ENCODE data around the gene MBD3L5. TPM values are rescaled to one million over a fixed set of nuclear protein-coding genes. Genes with fewer than 3 reads are reported as not detected.
"Not testable (repeated sequence)": the region's sequence is repeated elsewhere in the genome, so short reads cannot be mapped to it uniquely, and the experiment has no call there.

MBD3L5 gene
- total RNA-seq, 1 donor from 2014 or later, result not detected

DNA sequence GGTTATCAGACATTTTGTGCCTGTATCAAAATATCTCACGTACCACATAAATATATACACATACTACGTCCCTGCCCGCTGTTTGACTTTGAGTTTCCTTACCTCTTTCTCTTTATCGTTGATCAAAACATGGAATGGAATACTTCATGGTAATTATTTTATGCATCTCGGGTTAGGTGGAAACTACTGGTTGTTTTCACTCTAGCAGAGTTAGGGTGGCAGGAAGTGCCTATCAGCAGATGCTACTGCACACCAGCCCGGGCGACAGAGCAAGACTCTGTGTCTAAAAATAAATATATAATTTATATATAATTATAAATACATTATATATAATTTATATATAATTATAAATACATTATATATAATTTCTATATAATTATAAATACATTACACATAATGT is 22.5 kb downstream of the MBD3L5 start:
- not testable (repeated sequence) for DNase-seq (ENCODE audit: low read depth)

DNA sequence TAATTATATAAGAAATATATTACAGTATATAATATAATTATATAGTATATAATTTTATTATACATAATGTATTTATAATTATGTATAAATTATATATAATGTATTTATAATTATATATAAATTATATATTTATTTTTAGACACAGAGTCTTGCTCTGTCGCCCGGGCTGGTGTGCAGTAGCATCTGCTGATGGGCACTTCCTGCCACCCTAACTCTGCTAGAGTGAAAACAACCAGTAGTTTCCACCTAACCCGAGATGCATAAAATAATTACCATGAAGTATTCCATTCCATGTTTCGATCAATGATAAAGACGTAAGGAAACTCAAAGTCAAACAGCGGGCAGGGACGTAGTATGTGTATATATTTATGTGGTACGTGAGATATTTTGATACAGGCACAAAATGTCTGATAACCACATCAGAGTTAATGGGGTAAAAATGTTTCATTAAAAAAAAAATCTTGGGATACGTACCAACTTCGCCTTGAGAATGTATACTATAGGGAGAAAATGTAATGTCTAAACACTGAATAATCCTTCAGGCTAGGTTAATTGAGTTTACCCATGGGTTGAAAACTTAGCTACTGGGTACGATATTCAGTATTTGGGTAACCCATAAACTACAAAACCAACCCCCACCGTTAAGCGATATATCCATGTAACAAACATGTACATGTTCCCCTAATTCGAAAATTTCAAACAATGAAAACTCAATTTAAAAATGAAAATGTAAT is 24.4 kb downstream of the MBD3L5 start:
- DNase-seq (ENCODE audit: low read depth), result not testable (repeated sequence)

DNA sequence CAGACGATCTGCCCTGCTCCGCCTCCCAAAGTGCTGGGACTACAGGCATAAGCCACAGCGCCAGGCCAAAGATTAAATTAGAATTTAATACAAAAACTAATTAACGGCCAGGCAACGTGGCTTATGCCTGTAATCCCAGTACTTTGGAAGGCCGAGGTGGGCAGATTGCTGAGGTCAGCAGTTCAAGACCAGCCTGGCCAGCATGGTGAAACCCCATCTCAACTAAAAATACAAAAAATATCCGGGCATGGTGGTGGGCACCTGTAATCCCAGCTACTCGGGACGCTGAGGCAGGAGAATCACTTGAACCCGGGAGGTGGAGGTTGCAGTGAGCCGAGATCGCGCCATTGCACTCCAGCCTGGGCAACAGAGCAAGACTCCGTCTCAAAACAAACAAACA is 25.3 kb downstream of the MBD3L5 start:
- not testable (repeated sequence) for DNase-seq (ENCODE audit: low read depth)

DNA sequence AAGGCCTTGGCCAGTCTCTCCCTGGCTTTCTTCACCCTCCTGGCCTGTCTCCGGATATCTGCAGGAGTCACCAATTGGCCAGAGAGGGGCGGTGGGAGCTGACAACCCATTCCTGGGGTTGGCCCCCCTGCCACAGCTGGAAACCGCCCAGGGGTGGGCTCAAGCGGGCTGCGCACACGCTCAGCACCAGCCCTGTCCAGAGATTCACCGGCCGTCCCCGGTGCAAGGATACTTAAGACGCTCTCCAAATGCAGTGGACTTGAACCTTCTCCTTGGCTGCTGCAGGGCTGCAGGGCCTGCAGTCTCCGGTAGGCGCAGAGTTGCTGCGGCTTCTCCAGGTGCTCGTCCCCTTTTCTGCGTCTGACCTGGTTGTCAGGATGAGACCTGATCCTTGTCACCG is 26.0 kb downstream of the MBD3L5 start:
- not testable (repeated sequence) for DNase-seq (ENCODE audit: low read depth)

DNA sequence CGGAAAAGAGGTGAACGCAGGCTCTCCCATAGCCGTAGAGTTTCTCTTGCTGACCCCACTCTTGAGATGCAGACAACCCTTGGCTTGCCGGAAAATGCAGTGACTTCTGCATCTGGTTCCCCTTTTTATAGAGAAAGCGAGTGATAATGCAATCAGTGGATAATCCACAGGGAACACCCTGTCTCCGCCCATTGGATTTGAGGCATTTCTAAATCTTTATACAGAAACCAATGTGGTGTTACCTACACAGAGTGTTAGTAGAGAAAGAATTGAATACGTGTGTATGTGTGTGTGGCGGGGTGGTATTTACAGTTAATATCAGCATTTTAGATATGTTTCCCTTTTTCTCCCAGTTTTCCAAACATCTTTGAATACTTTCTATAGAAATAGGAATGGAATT is 28.2 kb downstream of the MBD3L5 start, which contains the start of gene MBD3L3:
Gene MBD3L3 (minus strand): TSS at position 101 of the 400 bp plus-strand sequence. CDS start 71 bp downstream, at position 30.
- not testable (repeated sequence) for DNase-seq (ENCODE audit: low read depth)

DNA sequence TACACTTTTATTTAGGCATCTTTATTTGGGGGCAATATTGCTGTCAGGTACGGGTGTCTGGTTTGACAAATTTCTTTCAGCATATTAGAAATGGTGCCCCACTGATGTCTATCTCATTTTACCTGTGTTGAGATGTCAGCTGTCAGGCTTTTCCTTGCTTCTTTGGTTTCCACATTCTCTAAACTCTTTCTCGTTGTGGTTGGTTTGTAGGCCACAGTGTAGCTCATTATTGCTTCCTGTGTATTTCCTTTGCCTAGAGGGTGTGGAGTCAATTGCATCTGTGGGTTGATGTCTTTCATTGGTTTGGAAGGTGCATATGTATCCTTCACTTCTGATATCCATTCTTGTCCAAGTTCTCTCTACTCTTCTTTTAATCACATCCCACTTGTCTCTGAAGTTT is 29.6 kb downstream of the MBD3L5 start:
- not testable (repeated sequence) for DNase-seq (ENCODE audit: low read depth)

DNA sequence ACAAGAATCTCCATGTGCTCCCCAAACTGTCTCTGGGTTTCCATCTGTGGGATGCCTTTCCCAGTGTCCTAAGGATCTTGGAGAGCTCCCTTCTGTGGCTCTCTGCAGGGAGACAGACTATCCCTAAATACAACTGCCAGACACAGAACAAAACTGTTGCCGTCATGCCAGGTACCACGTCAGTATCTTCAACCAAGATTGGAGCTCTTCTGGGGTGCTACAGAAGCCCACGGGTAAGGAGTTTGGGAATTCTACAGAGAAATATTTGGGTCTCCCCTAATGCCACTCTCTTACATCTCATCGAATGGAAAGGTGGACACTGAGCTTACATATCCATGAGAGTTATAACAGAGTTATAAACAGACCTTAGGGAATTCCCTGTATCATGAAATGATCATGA is 33.0 kb downstream of the MBD3L5 start:
- DNase-seq (ENCODE audit: low read depth), result no peak

DNA sequence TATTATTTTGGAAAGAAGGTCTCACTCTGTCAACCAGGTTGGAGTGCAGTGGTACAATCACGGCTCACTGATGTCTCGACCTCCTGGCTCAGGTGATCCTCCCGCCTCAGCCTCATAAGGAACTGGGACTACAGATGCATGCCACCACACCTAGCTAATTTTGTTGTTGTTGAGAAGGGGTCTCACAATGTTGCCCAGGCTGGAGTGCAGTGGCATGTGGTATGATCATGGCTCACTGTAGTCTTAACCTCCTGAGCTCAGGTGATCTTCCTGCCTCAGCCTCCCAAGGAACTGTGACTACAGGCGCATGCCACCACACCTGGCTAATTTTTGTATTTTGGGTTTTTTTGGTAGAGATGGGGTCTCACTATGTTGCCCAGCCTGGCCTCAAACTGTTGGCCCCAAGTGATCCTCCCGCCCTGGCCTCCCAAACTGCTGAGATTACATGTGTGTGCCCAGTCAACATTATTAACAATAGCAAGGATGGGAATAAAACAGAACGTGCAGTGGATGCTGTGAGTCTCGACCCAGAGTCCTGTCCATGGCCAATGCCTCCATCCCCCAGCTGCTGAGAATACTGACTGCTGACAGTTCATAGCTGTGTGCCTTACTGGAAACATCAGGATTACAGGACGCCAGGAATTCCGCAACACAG is 33.5 kb downstream of the MBD3L5 start:
- DNase-seq (ENCODE audit: low read depth), result no peak

DNA sequence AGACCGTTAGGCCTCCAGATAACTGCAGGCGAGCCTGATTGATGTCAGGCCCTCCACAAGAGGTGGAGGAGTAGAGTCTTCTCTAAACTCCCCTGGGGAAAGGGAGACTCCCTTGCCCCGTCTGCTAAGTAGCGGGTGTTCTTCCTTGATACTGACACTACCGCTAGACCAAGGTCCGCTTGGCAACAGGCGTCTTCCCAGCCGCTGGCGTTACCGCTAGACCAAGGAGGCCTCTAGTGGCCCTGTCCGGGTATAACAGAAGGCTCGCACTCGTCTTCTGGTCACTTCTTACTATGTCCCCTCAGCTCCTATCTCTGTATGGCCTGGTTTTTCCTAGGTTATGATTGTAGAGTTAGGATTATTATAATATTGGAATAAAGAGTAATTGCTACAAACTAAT is 36.7 kb downstream of the MBD3L5 start:
- not testable (repeated sequence) for DNase-seq (ENCODE audit: low read depth)

DNA sequence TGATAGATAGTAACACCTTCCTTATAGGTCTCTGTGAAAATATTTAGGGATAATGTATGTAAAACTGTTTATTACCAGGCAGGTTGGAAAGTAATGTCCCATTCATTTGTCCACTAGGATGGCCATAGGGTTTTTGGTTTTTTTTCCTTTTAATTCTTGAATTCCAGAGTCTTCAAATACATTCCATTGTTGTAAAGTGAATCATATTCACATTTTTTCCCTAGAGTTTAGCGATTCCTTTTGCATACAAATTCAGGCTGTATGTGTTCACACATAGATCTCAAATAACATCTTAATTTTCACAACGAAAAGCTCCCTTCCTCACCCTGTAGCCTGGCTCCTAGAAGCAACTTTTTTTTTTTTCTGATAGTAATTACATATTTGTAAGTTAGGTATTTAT is 37.3 kb downstream of the MBD3L5 start:
- DNase-seq (ENCODE audit: low read depth), result no peak

DNA sequence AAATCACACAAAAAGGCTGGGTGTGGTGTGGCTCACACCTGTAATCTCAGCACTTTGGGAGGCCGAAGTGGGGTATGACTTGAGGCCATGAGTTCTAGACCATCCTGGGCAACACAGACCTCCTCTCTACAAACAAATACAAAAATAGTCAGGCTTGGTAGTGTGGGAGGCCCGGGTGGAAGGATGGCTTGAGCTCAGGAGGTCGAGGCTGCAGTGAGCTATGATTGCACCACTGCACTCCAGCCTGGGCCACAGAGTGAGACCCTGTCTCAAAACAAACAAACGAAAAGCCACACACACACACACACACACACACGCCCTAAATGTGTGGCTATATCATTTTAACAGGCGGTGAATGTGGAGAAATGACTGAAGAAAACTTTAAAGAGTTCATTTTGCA is 38.2 kb downstream of the MBD3L5 start:
- DNase-seq (ENCODE audit: low read depth), result no peak

DNA sequence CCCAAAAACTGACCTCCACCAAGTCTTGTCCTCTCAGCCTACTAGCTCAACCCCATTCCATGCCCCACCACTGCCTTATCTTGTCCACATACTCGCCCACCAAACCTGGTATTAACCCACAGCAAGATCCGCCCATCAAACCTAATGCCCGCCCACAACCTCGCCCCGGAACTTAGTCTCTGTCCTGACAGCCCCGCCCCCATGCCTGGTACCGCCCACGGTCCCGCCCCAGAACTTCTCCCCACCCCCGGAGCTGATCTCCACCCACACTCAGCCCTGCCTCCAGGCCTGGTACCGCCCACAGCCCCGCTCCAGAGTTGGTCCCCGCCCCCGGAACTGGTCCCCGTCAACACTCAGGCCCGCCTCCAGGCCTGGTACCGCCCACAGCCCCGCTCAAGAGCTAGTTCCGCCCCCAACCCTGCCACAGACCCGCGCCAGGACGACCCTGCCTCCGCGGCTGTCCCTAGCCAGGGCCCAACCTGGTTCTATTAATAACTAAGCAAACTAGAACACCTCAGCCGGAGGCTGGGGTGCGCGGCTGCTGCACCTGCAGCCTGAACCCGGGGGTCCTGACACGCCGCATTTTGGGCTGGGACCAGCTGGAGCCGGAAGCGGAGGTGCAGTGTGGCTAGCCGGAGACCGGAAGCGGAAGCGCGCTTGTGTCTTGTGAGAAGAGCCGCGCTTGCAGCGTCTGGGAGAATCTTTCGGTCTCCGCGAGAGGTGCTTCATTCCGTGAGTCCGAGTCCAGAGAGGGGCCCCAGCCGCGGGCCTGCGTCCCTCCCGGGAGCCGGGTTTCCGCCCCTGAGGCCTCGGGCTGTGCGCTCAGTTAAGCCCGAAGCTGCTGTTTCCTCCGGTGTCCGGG is 38.9 kb downstream of the MBD3L5 start, which contains the start of gene ZNF557:
Gene ZNF557 (plus strand): TSS at position 662 of the 862 bp plus-strand sequence. CDS start 5,372 bp downstream, outside the sequence.
- DNase-seq (ENCODE audit: low read depth), result peak; percentile 86

DNA sequence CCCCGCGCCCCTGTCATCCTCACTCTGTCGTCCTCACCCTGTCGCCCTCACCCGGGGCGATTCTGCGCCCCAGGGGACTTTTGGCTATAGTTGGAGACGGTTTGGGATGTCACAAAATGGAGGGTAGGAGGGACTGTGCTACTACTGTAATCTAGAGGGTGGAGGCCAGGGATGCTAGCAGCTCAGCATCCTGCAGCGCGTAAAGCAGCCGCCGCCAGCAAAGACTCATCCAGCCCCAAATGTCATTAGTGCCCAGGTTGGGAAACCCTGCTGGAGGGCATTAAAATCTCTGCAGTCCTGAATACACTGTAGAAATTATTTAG is 39.5 kb downstream of the MBD3L5 start:
- no peak for DNase-seq (ENCODE audit: low read depth)

DNA sequence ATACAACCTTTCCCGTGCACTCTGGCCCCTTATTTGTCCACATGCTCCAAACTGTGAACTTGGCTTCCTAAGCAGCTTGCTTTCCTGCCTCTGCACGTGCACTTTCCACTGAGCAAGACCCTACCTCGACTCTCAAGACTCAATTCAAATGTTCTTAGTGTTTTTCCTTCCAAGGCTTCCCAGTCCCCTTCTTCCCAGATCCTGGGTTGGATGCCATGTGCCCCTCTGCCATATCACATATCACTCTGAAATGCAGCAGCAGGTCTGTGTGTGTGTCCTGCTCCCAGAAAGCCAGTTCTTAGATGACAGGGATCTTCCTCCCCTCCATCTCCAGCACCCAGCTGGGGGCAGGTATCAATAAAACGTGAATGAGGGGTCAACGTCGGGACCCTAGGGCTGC is 42.2 kb downstream of the MBD3L5 start:
- no peak for DNase-seq (ENCODE audit: low read depth)

DNA sequence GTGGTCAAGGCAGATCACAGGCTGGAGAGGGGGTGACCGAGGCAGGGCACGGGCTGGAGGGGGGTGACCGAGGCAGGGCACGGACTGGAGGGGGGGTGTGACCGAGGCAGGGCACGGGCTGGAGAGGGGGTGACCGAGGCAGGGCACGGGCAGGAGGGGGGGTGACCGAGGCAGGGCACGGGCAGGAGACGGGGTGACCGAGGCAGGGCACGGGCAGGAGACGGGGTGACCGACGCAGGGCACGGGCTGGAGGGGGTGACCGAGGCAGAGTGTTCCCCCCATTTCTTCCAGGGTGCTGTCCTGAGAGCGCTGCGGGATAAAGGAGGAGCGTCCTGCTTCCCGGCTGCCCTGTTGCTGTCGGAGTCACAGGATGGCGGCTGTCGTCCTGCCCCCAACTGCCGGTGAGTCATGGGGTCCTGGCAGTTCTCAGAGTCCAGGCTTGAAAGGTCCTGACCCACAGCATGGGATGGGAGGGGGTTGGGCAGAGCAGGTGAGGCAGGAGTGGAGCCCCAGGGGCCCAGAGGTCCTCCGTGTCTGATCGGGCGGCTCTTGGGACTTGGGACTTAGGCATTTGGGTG is 44.4 kb downstream of the MBD3L5 start:
- no peak for DNase-seq (ENCODE audit: low read depth)

DNA sequence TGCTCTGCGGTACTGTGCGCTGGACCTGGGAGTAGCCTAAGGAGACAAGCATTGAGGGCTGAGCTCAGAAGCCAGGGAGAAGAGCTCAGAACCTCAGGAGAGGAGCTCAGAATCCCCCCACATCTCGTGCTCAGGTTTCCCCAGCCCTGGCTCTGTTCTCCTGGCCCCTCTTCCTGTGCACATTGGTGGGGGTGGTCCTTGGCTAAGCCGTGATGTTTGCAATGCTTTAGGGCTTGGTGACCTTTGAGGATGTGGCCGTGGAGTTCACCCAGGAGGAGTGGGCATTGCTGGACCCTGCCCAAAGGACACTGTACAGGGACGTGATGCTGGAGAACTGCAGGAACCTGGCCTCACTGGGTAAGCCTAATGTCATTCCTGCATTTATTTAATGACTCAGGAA is 45.8 kb downstream of the MBD3L5 start:
- no peak for DNase-seq (ENCODE audit: low read depth)

DNA sequence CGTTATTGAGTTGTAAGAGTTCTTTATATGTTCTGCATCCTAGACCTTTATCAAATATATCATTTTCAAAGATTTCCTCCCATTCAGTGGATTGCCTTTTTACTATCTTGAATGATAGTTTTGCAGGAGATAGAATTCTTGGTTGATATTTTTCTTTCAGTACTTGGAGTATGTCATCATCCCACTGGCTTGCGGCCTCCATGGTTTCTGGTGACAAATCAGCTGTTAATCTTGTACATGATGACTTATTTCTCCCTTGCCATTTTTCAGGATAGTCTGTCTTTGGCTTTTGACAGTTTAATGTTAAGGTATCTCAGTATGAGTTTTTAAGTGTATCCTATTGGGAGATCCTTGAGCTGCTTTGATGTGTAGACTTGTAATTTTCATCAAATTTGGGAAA is 47.6 kb downstream of the MBD3L5 start:
- DNase-seq (ENCODE audit: low read depth), result no peak

Other genes starting within 250 kb of the MBD3L5 start
- not detected in 2 replicates for gene ADGRE1, start 143.0 kb upstream of the MBD3L5 start, total RNA-seq
- not detected in 2 replicates for gene MBD3L2B, start 9.1 kb upstream of the MBD3L5 start, total RNA-seq
- gene MBD3L4, start 9.6 kb downstream of the MBD3L5 start, total RNA-seq, result not detected in 2 replicates
- gene MBD3L2, start 18.7 kb downstream of the MBD3L5 start, total RNA-seq, result not detected in 2 replicates
- gene MBD3L3, start 28.1 kb downstream of the MBD3L5 start, total RNA-seq, result not detected in 2 replicates
- 18.4 and 21.6 TPM in 2 replicates for gene ZNF557, start 39.1 kb downstream of the MBD3L5 start, total RNA-seq

Measured in renal cortical epithelial cell (primary cell).